B cell (primary cell): Measurements from ENCODE around the gene EIF3D. TPM values are rescaled to one million over a fixed set of nuclear protein-coding genes. Genes with fewer than 3 reads are reported as not detected.

Experiments
- ATAC-seq: fragments of 200-7000 bp; cut with Tn5 transposase; one replicate; pipeline ENCODE4 v1.10.0; 2021; ENCODE audit warnings: low read depth, mild to moderate bottlenecking, moderate number of reproducible peaks, moderate library complexity
- CTCF ChIA-PET: fragments of 350-600 bp; sonication (Branson Sonifier 250); formaldehyde crosslinking; loops from one replicate; lab custom pipeline; 2021; ENCODE audit warnings: antibody characterized with exemption, inconsistent platforms; lab: Charles Lee
- POLR2A ChIA-PET: fragments of 350-600 bp; sonication (Branson Sonifier 250); formaldehyde crosslinking; loops from one replicate; lab custom pipeline; 2021; ENCODE audit warnings: antibody characterized with exemption; lab: Charles Lee
- DNase-seq: peaks from one replicate; pipeline ENCODE4 v3.0.0; 2013
- H2AFZ ChIP-seq: 2 replicates; pipeline ENCODE4 v1.6.1; 2012; ENCODE audit warnings: mild to moderate bottlenecking, low read depth, low read length; ENCODE audit not compliant: insufficient read depth, poor library complexity, severe bottlenecking
- H3K27ac ChIP-seq, 2 donors: 1 replicate in 1 of 2; 2 replicates in 1 of 2; pipeline ENCODE4 v1.5.1; 2012 to 2013; ENCODE audit warnings: low read length in 2 of 2, mild to moderate bottlenecking in 2 of 2, moderate library complexity in 1 of 2
- H3K27me3 ChIP-seq, 4 experiments: fragments of 200-600 bp in 1 of 4; sonication (generic) in 1 of 4; replicated peaks in 1 of 4; 1 replicate in 2 of 4; 2 replicates in 2 of 4; pipeline versions ENCODE4 v1.6.1 to v1.7.0; 2013 to 2016; ENCODE audit warnings: low read length in 3 of 4, mild to moderate bottlenecking in 2 of 4, mixed read lengths in 1 of 4, moderate library complexity in 1 of 4; ENCODE audit not compliant: insufficient read depth in 4 of 4, control insufficient read depth in 3 of 4; ENCODE audit errors: control extremely low read depth in 1 of 4
- H3K36me3 ChIP-seq, 2 experiments: replicated peaks in 1 of 2; 1 replicate in 1 of 2; 2 replicates in 1 of 2; pipeline versions ENCODE4 v1.6.1 to v1.7.1; 2013; ENCODE audit warnings: low read length in 1 of 2; ENCODE audit not compliant: insufficient read depth in 2 of 2, control insufficient read depth in 1 of 2; ENCODE audit errors: control extremely low read depth in 1 of 2, extremely low read depth in 1 of 2
- H3K4me1 ChIP-seq, 2 donors: fragments of 200-600 bp in 1 of 2; sonication (generic) in 1 of 2; 1 replicate in 1 of 2; 2 replicates in 1 of 2; pipeline versions ENCODE4 v1.5.1 to v1.6.1; 2013 to 2017; ENCODE audit warnings: low read length in 2 of 2; ENCODE audit not compliant: control insufficient read depth in 2 of 2, insufficient read depth in 2 of 2
- H3K4me2 ChIP-seq: replicated peaks from 2 replicates; pipeline ENCODE3; 2012; ENCODE audit warnings: mild to moderate bottlenecking, low read depth, low read length; ENCODE audit not compliant: poor library complexity, severe bottlenecking
- H3K4me3 ChIP-seq, 5 experiments: fragments of 200-600 bp in 1 of 5; sonication (generic) in 1 of 5; 1 replicate in 3 of 5; 2 replicates in 2 of 5; pipeline versions ENCODE4 v1.5.1 to v1.7.0; 2011 to 2016; ENCODE audit warnings: low read length in 4 of 5, mild to moderate bottlenecking in 4 of 5, low read depth in 2 of 5, control low read depth in 1 of 5, moderate library complexity in 1 of 5; ENCODE audit not compliant: insufficient read depth in 1 of 5; ENCODE audit errors: control extremely low read depth in 1 of 5, extremely low read depth in 1 of 5
- H3K79me2 ChIP-seq: fragments of 200-600 bp; sonication (generic); one replicate; pipeline ENCODE4 v1.6.0; 2016; ENCODE audit warnings: low read length; ENCODE audit not compliant: control insufficient read depth, insufficient read depth
- H3K9ac ChIP-seq: fragments of 200-600 bp; sonication (generic); 2 replicates; pipeline ENCODE4 v1.6.1; 2017; ENCODE audit warnings: mild to moderate bottlenecking, low read length, moderate library complexity
- H3K9me3 ChIP-seq, 3 donors: one replicate each; pipeline versions ENCODE4 v1.6.1 to v1.7.1; 2013; ENCODE audit warnings: low read length in 2 of 3; ENCODE audit not compliant: control insufficient read depth in 2 of 3, insufficient read depth in 1 of 3; ENCODE audit errors: control extremely low read depth in 1 of 3
- H4K20me1 ChIP-seq: 2 replicates; pipeline ENCODE4 v1.6.0; 2012; ENCODE audit warnings: mild to moderate bottlenecking, low read length; ENCODE audit not compliant: insufficient read depth, control insufficient read depth, poor library complexity, severe bottlenecking
- H3K27ac Mint-ChIP-seq: one replicate; pipeline ENCODE4 v1.8.0; 2021; ENCODE audit warnings: mixed read lengths
- H3K27me3 Mint-ChIP-seq: one replicate; pipeline ENCODE4 v1.8.0; 2021; ENCODE audit warnings: mixed read lengths
- H3K4me1 Mint-ChIP-seq: one replicate; pipeline ENCODE4 v1.8.0; 2021; ENCODE audit warnings: mixed read lengths
- H3K4me3 Mint-ChIP-seq: one replicate; pipeline ENCODE4 v1.8.0; 2021; ENCODE audit warnings: mixed read lengths
- H3K9me3 Mint-ChIP-seq: one replicate; pipeline ENCODE4 v1.8.0; 2022; ENCODE audit warnings: mixed read lengths; ENCODE audit not compliant: insufficient read depth
- CTCF ChIP-seq: fragments of 200-600 bp; IDR thresholded peaks from one replicate; pipeline ENCODE4 v1.8.0; 2022; ENCODE audit warnings: antibody characterized with exemption, mild to moderate bottlenecking
- EZH2 ChIP-seq: IDR thresholded peaks from 2 replicates; pipeline ENCODE4 v1.6.1; 2012; ENCODE audit warnings: borderline replicate concordance, low read depth, mild to moderate bottlenecking, moderate library complexity, low read length; ENCODE audit not compliant: insufficient read depth, poor library complexity, severe bottlenecking
- WGBS: methylation state at CpG from one replicate; pipeline ENCODE4 v1.1.5; 2013; ENCODE audit warnings: missing lambda C conversion rate; ENCODE audit not compliant: insufficient coverage; 5-methylcytosine and 5-hydroxymethylcytosine counted together
- intact Hi-C: fragments of 100-400 bp; cut with micrococcal nuclease; formaldehyde crosslinking; loops from one replicate; pipeline ENCODE4 v1.10.0; 2022
- polyA plus RNA-seq: library from polyadenylated mRNA; depleted of rRNA; stranded (reverse); fragments of >200 nt; gene quantifications from 2 replicates; pipeline ENCODE4 v1.2.3, GENCODE V29; 2012
- total RNA-seq, 2 donors: library from RNA; stranded (reverse); fragments of 120-200 nt in 1 of 2; gene quantifications; 1 replicate in 1 of 2; 2 replicates in 1 of 2; pipeline versions ENCODE4 v1.2.3 to v1.2.4, GENCODE V29; 2013 to 2022

EIF3D gene
- total and polyA plus RNA-seq, 2 donors (not counting 1 experiment from before 2014, with no cell fraction given): 274 to 324 TPM

- no peak overlapping the region for H3K9ac ChIP-seq
- intact Hi-C loops: no loop called here
- H3K79me2 ChIP-seq: peaks cover 31% of the 10 kb centered on the region
- ChIA-PET POLR2A (interaction anchor here (0.5 to 0.9 kb wide), 2 partner anchors 65 kb away, joined by 4 to 6 read pairs; no protein-coding TSS in a partner anchor), CTCF (interaction anchor here (0.7 to 29.7 kb wide), 15 partner anchors 13 to 191 kb away, joined by 3 to 607 read pairs (median 6); partner anchors contain the start of gene MYH9)
- no peak overlapping the region for H3K27ac ChIP-seq
- no peak overlapping the region for H3K4me3 ChIP-seq
- no peak for DNase-seq
- Mint-ChIP-seq H3K4me1 (peaks cover 14% of the 10 kb centered on the region), H3K4me3 (no peak overlapping the region), H3K27me3 (no peaks in the 10 kb centered on the region), H3K27ac (no peak overlapping the region), H3K9me3 (no peaks in the 10 kb centered on the region)
- no peaks in the 10 kb centered on the region for H3K9me3 ChIP-seq
- H3K36me3 ChIP-seq: peaks cover 4 to 38% of the 10 kb centered on the region in 2 experiments
- H3K4me1 ChIP-seq: peaks cover 6 to 17% of the 10 kb centered on the region in 2 donors
- WGBS: 87% methylated on average over 7 of the region's 14 CpGs
- no peak overlapping the region for H3K4me2 ChIP-seq
- no peak for TF ChIP-seq EZH2
- no peak for TF ChIP-seq CTCF
- no peaks in the 10 kb centered on the region for H4K20me1 ChIP-seq
- no peak for ATAC-seq
- no peaks in the 10 kb centered on the region for H3K27me3 ChIP-seq
- H2AFZ ChIP-seq: no peak overlapping the region
Measured at GRCh38 chr22:36469094-36469710, 59.8 kb downstream of the EIF3D start.

- Mint-ChIP-seq H3K4me1 (peaks cover 14% of the 10 kb centered on the region), H3K27ac (peak overlapping the region; percentile 6), H3K27me3 (no peaks in the 10 kb centered on the region), H3K4me3 (no peak overlapping the region), H3K9me3 (no peaks in the 10 kb centered on the region)
- POLR2A ChIA-PET: no interaction called here
- H3K27me3 ChIP-seq: no peaks in the 10 kb centered on the region
- H4K20me1 ChIP-seq: no peaks in the 10 kb centered on the region
- H3K27ac ChIP-seq: no peak overlapping the region
- H3K9ac ChIP-seq: no peak overlapping the region
- intact Hi-C loops: no loop called here
- CTCF ChIA-PET: interaction anchor here (0.9 to 29.7 kb wide), 7 partner anchors 19 to 164 kb away, joined by 3 to 607 read pairs (median 6); no protein-coding TSS in a partner anchor
- peaks cover 4 to 30% of the 10 kb centered on the region in 2 experiments for H3K36me3 ChIP-seq
- no peaks in the 10 kb centered on the region for H3K9me3 ChIP-seq
- no peak overlapping the region for H3K4me2 ChIP-seq
- H3K79me2 ChIP-seq: peaks cover 31% of the 10 kb centered on the region
- no peak for TF ChIP-seq EZH2
- no peak for TF ChIP-seq CTCF
- H3K4me1 ChIP-seq: peaks cover 6 to 17% of the 10 kb centered on the region in 2 donors
- no peak overlapping the region for H3K4me3 ChIP-seq
- no peak for DNase-seq
- H2AFZ ChIP-seq: no peak overlapping the region
- 14% methylated on average over 1 of the region's 7 CpGs for WGBS
- no peak for ATAC-seq
Measured at GRCh38 chr22:36467946-36468345, 61.0 kb downstream of the EIF3D start.
